ENCODE measurements around the gene NOSIP.

The NOSIP gene

DNA sequence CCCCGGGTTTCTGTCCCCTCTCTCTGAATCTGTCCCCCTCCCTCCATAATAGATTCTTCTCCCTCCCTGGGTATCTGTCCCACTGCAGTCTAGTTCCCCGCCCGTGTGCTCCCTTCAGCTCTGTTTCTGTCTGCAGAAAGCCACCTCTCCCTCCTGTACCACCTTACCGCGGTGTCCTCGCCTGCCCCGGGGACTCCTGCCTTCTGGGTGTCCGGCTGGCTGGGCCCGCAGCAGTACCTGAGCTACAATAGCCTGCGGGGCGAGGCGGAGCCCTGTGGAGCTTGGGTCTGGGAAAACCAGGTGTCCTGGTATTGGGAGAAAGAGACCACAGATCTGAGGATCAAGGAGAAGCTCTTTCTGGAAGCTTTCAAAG, 66.6 kb downstream of the NOSIP start:
- Histone ChIP-seq H3K36me3 (ENCODE audit: insufficient read depth) (no peaks in the 10 kb centered on the region), H4K20me1 (ENCODE audit: insufficient read depth) (no peaks in the 10 kb centered on the region), H3K27me3 (ENCODE audit: insufficient read depth, low read depth) (peaks cover 30% of the 10 kb centered on the region), H2AFZ (ENCODE audit: low read depth) (peak overlapping the region; percentile 94), H3K4me2 (peak overlapping the region; percentile 89), H3K4me3 (IDR thresholded peaks at IDR 0.05; ENCODE audit: insufficient read depth, low read depth, low read length) (no peak overlapping the region), H3K27ac (no peak overlapping the region), H3K79me2 (ENCODE audit: insufficient read depth, low read depth) (no peaks in the 10 kb centered on the region), H3K4me1 (ENCODE audit: low read depth, poor library complexity, severe bottlenecking) (peaks cover 7% of the 10 kb centered on the region), H3K9ac (peak overlapping the region; percentile 37; the same call in 1 of the 2 replicates)
- no peak for TF ChIP-seq CTCF (conservative IDR thresholded peaks at IDR 0.05; ENCODE audit: low read depth, low read length)

DNA sequence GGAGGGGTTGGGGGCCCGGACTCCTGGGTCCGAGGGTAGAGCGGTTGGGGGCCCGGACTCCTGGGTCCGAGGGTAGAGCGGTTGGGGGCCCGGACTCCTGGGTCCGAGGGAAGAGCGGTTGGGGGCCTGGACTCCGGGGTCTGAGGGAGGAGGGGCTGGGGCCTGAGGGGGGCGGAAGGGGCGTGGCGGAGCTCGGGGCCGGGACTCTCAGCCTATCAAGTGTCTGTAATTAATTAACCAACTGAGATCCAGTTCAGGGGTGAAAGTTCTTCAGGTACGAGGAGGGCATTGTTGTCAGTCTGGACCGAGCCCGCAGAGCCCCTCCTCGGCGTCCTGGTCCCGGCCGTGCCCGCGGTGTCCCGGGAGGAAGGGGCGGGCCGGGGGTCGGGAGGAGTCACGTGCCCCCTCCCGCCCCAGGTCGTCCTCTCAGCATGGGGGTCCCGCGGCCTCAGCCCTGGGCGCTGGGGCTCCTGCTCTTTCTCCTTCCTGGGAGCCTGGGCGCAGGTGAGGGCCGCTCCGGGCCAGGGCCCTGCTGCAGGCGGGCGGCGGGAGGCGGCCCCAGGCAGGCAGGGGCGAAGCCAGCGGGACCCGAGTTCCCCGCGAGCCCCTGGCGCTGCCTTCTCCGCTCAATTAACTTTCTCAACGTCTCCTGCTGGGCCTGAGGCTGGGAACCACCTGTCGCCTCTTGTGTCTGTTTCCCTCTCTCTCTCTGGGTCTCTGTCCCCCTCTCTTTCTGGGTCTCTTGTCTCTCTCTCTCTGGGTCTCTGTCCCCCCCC, 67.2 kb downstream of the NOSIP start:
- H3K4me1 ChIP-seq (ENCODE audit: low read depth, poor library complexity, severe bottlenecking) = peaks cover 7% of the 10 kb centered on the region
- peak overlapping the region; percentile 89 for H3K4me2 ChIP-seq
- peaks cover 26% of the 10 kb centered on the region for H3K27me3 ChIP-seq (ENCODE audit: insufficient read depth, low read depth)
- TF ChIP-seq CTCF (conservative IDR thresholded peaks at IDR 0.05; ENCODE audit: low read depth, low read length) = no peak
- H3K27ac ChIP-seq = no peak overlapping the region
- peak overlapping the region; percentile 94 for H2AFZ ChIP-seq (ENCODE audit: low read depth)
- H3K36me3 ChIP-seq (ENCODE audit: insufficient read depth) = no peaks in the 10 kb centered on the region
- H4K20me1 ChIP-seq (ENCODE audit: insufficient read depth) = no peaks in the 10 kb centered on the region
- no peak overlapping the region for H3K4me3 ChIP-seq (IDR thresholded peaks at IDR 0.05; ENCODE audit: insufficient read depth, low read depth, low read length)
- H3K79me2 ChIP-seq (ENCODE audit: insufficient read depth, low read depth) = no peaks in the 10 kb centered on the region
- peak overlapping the region; percentile 37; the same call in 1 of the 2 replicates for H3K9ac ChIP-seq

DNA sequence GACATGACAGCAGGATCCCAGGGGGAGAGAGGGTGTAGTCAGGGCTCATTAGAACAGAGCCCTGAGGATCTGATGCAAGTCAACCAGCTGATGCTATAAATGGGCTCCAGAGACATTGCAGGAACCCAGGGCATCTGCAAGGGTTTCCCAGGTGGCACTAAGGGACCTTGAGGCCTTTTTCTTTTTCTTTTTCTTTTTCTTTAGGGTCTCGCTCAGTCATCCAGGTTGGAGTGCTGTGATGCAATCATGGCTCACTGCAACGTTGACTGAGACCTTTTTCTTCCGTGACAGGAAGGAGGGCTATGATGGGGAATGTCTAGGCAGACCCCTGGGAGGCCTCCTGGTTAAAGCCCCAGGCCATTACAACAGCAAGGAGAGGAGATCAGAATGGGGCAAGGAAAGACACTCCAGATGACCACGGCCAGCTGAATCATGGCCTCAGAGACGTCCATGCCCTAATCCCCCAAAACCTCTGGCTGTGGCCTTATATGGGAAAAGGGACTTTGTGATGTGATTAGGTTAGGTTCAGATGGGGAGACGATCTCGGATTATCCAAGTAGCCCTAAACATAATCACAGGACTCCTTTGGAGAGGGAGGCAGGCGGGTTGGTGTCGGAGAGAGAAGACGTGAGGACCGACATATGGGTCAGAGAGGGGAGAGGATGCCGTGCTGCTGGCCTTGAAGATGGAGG, 72.4 kb downstream of the NOSIP start:
- H3K4me2 ChIP-seq = no peak overlapping the region
- H3K27ac ChIP-seq = no peak overlapping the region
- H3K9ac ChIP-seq = no peak overlapping the region
- no peaks in the 10 kb centered on the region for H4K20me1 ChIP-seq (ENCODE audit: insufficient read depth)
- no peaks in the 10 kb centered on the region for H3K36me3 ChIP-seq (ENCODE audit: insufficient read depth)
- H2AFZ ChIP-seq (ENCODE audit: low read depth) = no peak overlapping the region
- no peaks in the 10 kb centered on the region for H3K79me2 ChIP-seq (ENCODE audit: insufficient read depth, low read depth)
- H3K4me1 ChIP-seq (ENCODE audit: low read depth, poor library complexity, severe bottlenecking) = peaks cover 9% of the 10 kb centered on the region
- H3K4me3 ChIP-seq (IDR thresholded peaks at IDR 0.05; ENCODE audit: insufficient read depth, low read depth, low read length) = no peak overlapping the region
- peaks cover 9% of the 10 kb centered on the region; the same call in 1 of the 2 replicates for H3K27me3 ChIP-seq (ENCODE audit: insufficient read depth, low read depth)
- TF ChIP-seq CTCF (conservative IDR thresholded peaks at IDR 0.05; ENCODE audit: low read depth, low read length) = no peak

DNA sequence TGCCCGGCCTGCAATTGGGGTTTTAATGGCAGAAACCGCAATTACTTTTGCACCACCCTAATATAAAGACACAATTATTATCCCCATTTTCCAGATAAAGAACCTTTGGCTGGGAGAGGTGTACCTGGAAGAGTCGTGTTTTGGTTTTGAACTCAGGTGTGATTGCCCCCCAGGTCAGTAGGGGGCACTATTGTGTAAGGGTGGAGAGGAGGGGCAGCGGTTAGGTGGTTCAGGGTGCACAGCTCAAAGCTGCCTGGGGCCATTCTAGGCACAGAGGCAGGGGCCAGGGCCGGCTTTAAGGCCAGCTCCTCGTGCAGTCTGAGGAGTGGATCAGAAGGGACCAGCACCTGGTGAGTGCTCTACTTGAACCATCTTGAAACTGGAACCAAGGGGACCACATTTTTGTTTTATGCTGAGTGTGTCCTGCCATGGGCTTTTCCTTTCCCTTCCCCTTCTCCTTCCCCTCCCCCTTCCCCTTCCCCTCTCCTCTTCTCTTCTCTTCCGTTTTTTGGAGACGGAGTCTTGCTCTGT, 73.7 kb downstream of the NOSIP start:
- Histone ChIP-seq H3K4me3 (IDR thresholded peaks at IDR 0.05; ENCODE audit: insufficient read depth, low read depth, low read length) (no peak overlapping the region), H3K4me2 (no peak overlapping the region), H3K4me1 (ENCODE audit: low read depth, poor library complexity, severe bottlenecking) (peaks cover 21% of the 10 kb centered on the region), H2AFZ (ENCODE audit: low read depth) (no peak overlapping the region; the same call in 1 of the 2 replicates), H3K9ac (no peak overlapping the region), H3K27ac (no peak overlapping the region), H4K20me1 (ENCODE audit: insufficient read depth) (no peaks in the 10 kb centered on the region), H3K79me2 (ENCODE audit: insufficient read depth, low read depth) (no peaks in the 10 kb centered on the region), H3K27me3 (ENCODE audit: insufficient read depth, low read depth) (peaks cover 3% of the 10 kb centered on the region; the same call in 1 of the 2 replicates), H3K36me3 (ENCODE audit: insufficient read depth) (no peaks in the 10 kb centered on the region)
- peak; percentile 96 for TF ChIP-seq CTCF (conservative IDR thresholded peaks at IDR 0.05; ENCODE audit: low read depth, low read length)

Measured in KMS-11 (cell line).